Glomerular visceral epithelial cell (primary cell): Measurements from ENCODE around the gene ARHGEF10L.

ENCODE experiments used
- DNase-seq: peaks from one replicate; pipeline ENCODE4 v3.0.0-alpha.2; 2016; ENCODE audit errors: extremely low spot score

Gene ARHGEF10L

GRCh38 chr1:17523321-17524041, 16.0 kb upstream of the ARHGEF10L start:
- DNase-seq = no peak

GRCh38 chr1:17524645-17525044, 14.9 kb upstream of the ARHGEF10L start:
- DNase-seq = no peak

- no peak for DNase-seq
These were observed 13.4 kb upstream of the ARHGEF10L start for GRCh38 chr1:17525996-17526686.

GRCh38 chr1:17527036-17527914, 12.2 kb upstream of the ARHGEF10L start:
- DNase-seq = peak; percentile 54

GRCh38 chr1:17529381-17529780, 10.1 kb upstream of the ARHGEF10L start:
- DNase-seq = no peak

GRCh38 chr1:17531343-17531681, 8.2 kb upstream of the ARHGEF10L start:
- DNase-seq = no peak

GRCh38 chr1:17531682-17532487, 7.6 kb upstream of the ARHGEF10L start:
- no peak for DNase-seq

- DNase-seq = no peak
These were observed 6.3 kb upstream of the ARHGEF10L start for GRCh38 chr1:17533201-17533600.

- no peak for DNase-seq
These were observed 4.1 kb upstream of the ARHGEF10L start for GRCh38 chr1:17535300-17535936.

GRCh38 chr1:17538010-17538409, 1.5 kb upstream of the ARHGEF10L start:
- DNase-seq = no peak

GRCh38 chr1:17538428-17539117, 925 bp upstream of the ARHGEF10L start:
- no peak for DNase-seq

GRCh38 chr1:17539118-17539476, 401 bp upstream of the ARHGEF10L start:
- DNase-seq = no peak

- peak; percentile 57 for DNase-seq
These were observed 930 bp downstream of the ARHGEF10L start for GRCh38 chr1:17540255-17541001.

GRCh38 chr1:17542645-17543044, 3.1 kb downstream of the ARHGEF10L start:
- DNase-seq = no peak

GRCh38 chr1:17544776-17545350, 5.4 kb downstream of the ARHGEF10L start:
- no peak for DNase-seq

GRCh38 chr1:17545356-17545755, 5.9 kb downstream of the ARHGEF10L start:
- DNase-seq = no peak

GRCh38 chr1:17546946-17547670, 7.6 kb downstream of the ARHGEF10L start:
- no peak for DNase-seq

GRCh38 chr1:17549384-17549783, 9.9 kb downstream of the ARHGEF10L start:
- DNase-seq = no peak
